HepG2 (cell line): Measurements from ENCODE around the gene PPP2R5E. TPM values are rescaled to one million over a fixed set of nuclear protein-coding genes. Genes with fewer than 3 reads are reported as not detected.

ENCODE experiments used
- ARID4A ChIP-seq: sonication (generic); formaldehyde crosslinking; IDR thresholded peaks from 2 replicates; pipeline ENCODE4 v1.5.0; 2020; ENCODE audit warnings: mild to moderate bottlenecking, missing genetic modification reagents, borderline replicate concordance
- PRDM10 ChIP-seq: sonication (generic); formaldehyde crosslinking; IDR thresholded peaks from 2 replicates; pipeline ENCODE4 v1.4.0; 2020; ENCODE audit warnings: low read depth, missing genetic modification reagents
- RFX3 ChIP-seq: IDR thresholded peaks from 2 replicates; pipeline ENCODE4 v1.6.1; 2016; ENCODE audit warnings: missing biosample characterization, missing genetic modification reagents
- SIN3A ChIP-seq: IDR thresholded peaks from 2 replicates; pipeline ENCODE4 v1.6.1; 2011; ENCODE audit warnings: low read depth, mild to moderate bottlenecking, control low read depth, low read length, borderline replicate concordance
- ZBTB43 ChIP-seq: sonication (generic); formaldehyde crosslinking; conservative IDR thresholded peaks from 2 replicates; pipeline ENCODE4 v1.4.0; 2020; ENCODE audit warnings: missing genetic modification reagents
- polyA plus RNA-seq, 8 experiments: library from polyadenylated mRNA; depleted of rRNA in 3 of 8; stranded (reverse) in 7 of 8; unstranded in 1 of 8; fragments of >200 nt; fragmentation: Illumina TruSeq in 4 of 8; extraction: Trizol in 4 of 8; gene quantifications; 2 replicates each; pipeline versions ENCODE4 v1.2.1 to v1.2.3, GENCODE V29; 2011 to 2016; ENCODE audit warnings: low read depth in 4 of 8, missing spikeins in 1 of 8, mixed read lengths in 1 of 8; ENCODE audit not compliant: insufficient read depth in 1 of 8
- total RNA-seq, 5 experiments: library from RNA; depleted of rRNA; stranded (reverse); fragments of >200 nt; fragmentation: Illumina TruSeq; extraction: Trizol; gene quantifications; 2 replicates each; pipeline ENCODE4 v1.2.3, GENCODE V29; 2016; ENCODE audit warnings: low read depth in 1 of 5
- TF ChIP-seq, protein P1 (sequence below): fragments of 450-650 bp; IDR thresholded peaks from 2 replicates; pipeline ENCODE4 v1.6.1; 2016

The PPP2R5E gene
- total and polyA plus RNA-seq, 2 of the 13 experiments (the other 11 are each of a cell fraction or from before 2014, with no cell fraction given): 8.9 to 11.0 TPM

DNA sequence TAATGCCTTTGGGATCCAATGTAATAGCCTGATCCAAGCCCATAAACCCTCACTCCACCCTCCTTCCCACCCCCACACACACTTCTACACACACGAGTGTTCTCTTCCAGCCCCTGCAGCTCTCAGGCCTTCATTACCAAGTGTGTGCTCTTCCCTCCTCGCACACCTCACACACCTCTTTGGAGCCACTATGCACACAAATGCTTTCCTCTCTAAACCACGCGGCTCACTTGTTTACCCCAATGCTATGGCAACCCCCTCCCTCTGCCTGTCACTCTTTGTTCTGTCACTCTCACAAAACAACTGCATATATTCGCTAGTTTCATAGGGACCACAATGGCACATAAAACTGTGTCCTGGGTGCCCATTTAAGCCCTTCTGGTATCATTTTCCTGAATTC, 35.1 kb downstream of the PPP2R5E start (continued):
- no peak for TF ChIP-seq PRDM10 (CRISPR knock-in tag)
- TF ChIP-seq, protein P1, sequence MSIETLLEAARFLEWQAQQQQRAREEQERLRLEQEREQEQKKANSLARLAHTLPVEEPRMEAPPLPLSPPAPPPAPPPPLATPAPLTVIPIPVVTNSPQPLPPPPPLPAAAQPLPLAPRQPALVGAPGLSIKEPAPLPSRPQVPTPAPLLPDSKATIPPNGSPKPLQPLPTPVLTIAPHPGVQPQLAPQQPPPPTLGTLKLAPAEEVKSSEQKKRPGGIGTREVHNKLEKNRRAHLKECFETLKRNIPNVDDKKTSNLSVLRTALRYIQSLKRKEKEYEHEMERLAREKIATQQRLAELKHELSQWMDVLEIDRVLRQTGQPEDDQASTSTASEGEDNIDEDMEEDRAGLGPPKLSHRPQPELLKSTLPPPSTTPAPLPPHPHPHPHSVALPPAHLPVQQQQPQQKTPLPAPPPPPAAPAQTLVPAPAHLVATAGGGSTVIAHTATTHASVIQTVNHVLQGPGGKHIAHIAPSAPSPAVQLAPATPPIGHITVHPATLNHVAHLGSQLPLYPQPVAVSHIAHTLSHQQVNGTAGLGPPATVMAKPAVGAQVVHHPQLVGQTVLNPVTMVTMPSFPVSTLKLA: peak; percentile 62
- peak; percentile 82 for TF ChIP-seq RFX3 (CRISPR knock-in tag)
- peak; percentile 74; the same call in 1 of the 2 replicates for TF ChIP-seq SIN3A
- TF ChIP-seq ARID4A (CRISPR knock-in tag): peak; percentile 24; the same call in 1 of the 2 replicates
- TF ChIP-seq ZBTB43: peak; percentile 38; the same call in 1 of the 2 replicates
